ENCODE measurements around the gene C16orf86.
A peak's percentile ranks its signal among the peaks of the same experiment; 100 is the strongest.
"Not testable (repeated sequence)": the region's sequence is repeated elsewhere in the genome, so short reads cannot be mapped to it uniquely, and the experiment has no call there.

The C16orf86 gene

GRCh38 chr16:67672739-67673662 is 6.4 kb downstream of the C16orf86 start:
- H3K27ac Mint-ChIP-seq: no peak overlapping the region

GRCh38 chr16:67673712-67674580 is 7.3 kb downstream of the C16orf86 start:
- H3K27ac Mint-ChIP-seq: no peak overlapping the region

More at GRCh38 chr16:67672739-67673662, 6.4 kb downstream of the C16orf86 start:
- no peaks in the 10 kb centered on the region for H3K27me3 Mint-ChIP-seq
- H3K9me3 Mint-ChIP-seq: no peaks in the 10 kb centered on the region
- H3K36me3 Mint-ChIP-seq: no peaks in the 10 kb centered on the region
- no peak overlapping the region for H3K4me3 Mint-ChIP-seq
- peaks cover under 1% of the 10 kb centered on the region for H3K4me1 Mint-ChIP-seq

GRCh38 chr16:67674851-67675578 is 8.4 kb downstream of the C16orf86 start:
- H3K27me3 Mint-ChIP-seq: no peaks in the 10 kb centered on the region
- H3K4me1 Mint-ChIP-seq: no peaks in the 10 kb centered on the region
- H3K9me3 Mint-ChIP-seq: no peaks in the 10 kb centered on the region
- H3K36me3 Mint-ChIP-seq: no peaks in the 10 kb centered on the region
- peak overlapping the region; percentile 55 for H3K27ac Mint-ChIP-seq
- no peak overlapping the region for H3K4me3 Mint-ChIP-seq

More at GRCh38 chr16:67673712-67674580, 7.3 kb downstream of the C16orf86 start:
- Mint-ChIP-seq H3K4me1 (no peaks in the 10 kb centered on the region), H3K36me3 (no peaks in the 10 kb centered on the region), H3K27me3 (no peaks in the 10 kb centered on the region), H3K9me3 (no peaks in the 10 kb centered on the region), H3K4me3 (no peak overlapping the region)

- no peaks in the 10 kb centered on the region for H3K9me3 Mint-ChIP-seq
- H3K36me3 Mint-ChIP-seq: no peaks in the 10 kb centered on the region
- no peak overlapping the region for H3K27ac Mint-ChIP-seq
- H3K27me3 Mint-ChIP-seq: no peaks in the 10 kb centered on the region
- no peaks in the 10 kb centered on the region for H3K4me1 Mint-ChIP-seq
- no peak overlapping the region for H3K4me3 Mint-ChIP-seq
Measured at GRCh38 chr16:67675579-67675935, 8.9 kb downstream of the C16orf86 start.

GRCh38 chr16:67675999-67676398 is 9.4 kb downstream of the C16orf86 start:
- H3K4me3 Mint-ChIP-seq: no peak overlapping the region
- no peaks in the 10 kb centered on the region for H3K9me3 Mint-ChIP-seq
- no peaks in the 10 kb centered on the region for H3K36me3 Mint-ChIP-seq
- H3K27me3 Mint-ChIP-seq: no peaks in the 10 kb centered on the region
- H3K4me1 Mint-ChIP-seq: no peaks in the 10 kb centered on the region
- H3K27ac Mint-ChIP-seq: no peak overlapping the region

GRCh38 chr16:67676516-67676915 is 9.9 kb downstream of the C16orf86 start:
- H3K9me3 Mint-ChIP-seq: no peaks in the 10 kb centered on the region
- H3K4me3 Mint-ChIP-seq: no peak overlapping the region
- no peaks in the 10 kb centered on the region for H3K27me3 Mint-ChIP-seq
- no peak overlapping the region for H3K27ac Mint-ChIP-seq
- H3K4me1 Mint-ChIP-seq: no peaks in the 10 kb centered on the region
- no peaks in the 10 kb centered on the region for H3K36me3 Mint-ChIP-seq

- Mint-ChIP-seq H3K4me3 (no peak overlapping the region), H3K9me3 (no peaks in the 10 kb centered on the region), H3K36me3 (no peaks in the 10 kb centered on the region), H3K27ac (no peak overlapping the region), H3K4me1 (no peaks in the 10 kb centered on the region), H3K27me3 (no peaks in the 10 kb centered on the region)
Measured at GRCh38 chr16:67676939-67677338, 10.3 kb downstream of the C16orf86 start.

GRCh38 chr16:67677712-67678111 is 11.1 kb downstream of the C16orf86 start:
- Mint-ChIP-seq H3K27me3 (no peaks in the 10 kb centered on the region), H3K27ac (no peak overlapping the region), H3K4me1 (no peaks in the 10 kb centered on the region), H3K4me3 (no peak overlapping the region), H3K36me3 (no peaks in the 10 kb centered on the region), H3K9me3 (no peaks in the 10 kb centered on the region)

GRCh38 chr16:67678354-67679023 is 11.9 kb downstream of the C16orf86 start:
- H3K27ac Mint-ChIP-seq: no peak overlapping the region
- no peaks in the 10 kb centered on the region for H3K27me3 Mint-ChIP-seq
- H3K4me3 Mint-ChIP-seq: no peak overlapping the region
- no peaks in the 10 kb centered on the region for H3K4me1 Mint-ChIP-seq
- H3K36me3 Mint-ChIP-seq: no peaks in the 10 kb centered on the region
- H3K9me3 Mint-ChIP-seq: no peaks in the 10 kb centered on the region

- Mint-ChIP-seq H3K4me1 (peaks cover 5% of the 10 kb centered on the region), H3K36me3 (no peaks in the 10 kb centered on the region), H3K27me3 (no peaks in the 10 kb centered on the region), H3K4me3 (no peak overlapping the region), H3K27ac (no peak overlapping the region), H3K9me3 (no peaks in the 10 kb centered on the region)
Measured at GRCh38 chr16:67679935-67680897, 13.6 kb downstream of the C16orf86 start.

GRCh38 chr16:67683767-67684166 is 17.2 kb downstream of the C16orf86 start:
- peaks cover 16% of the 10 kb centered on the region for H3K4me1 Mint-ChIP-seq
- no peaks in the 10 kb centered on the region for H3K9me3 Mint-ChIP-seq
- H3K36me3 Mint-ChIP-seq: peaks cover 2% of the 10 kb centered on the region
- no peaks in the 10 kb centered on the region for H3K27me3 Mint-ChIP-seq
- H3K4me3 Mint-ChIP-seq: no peak overlapping the region
- no peak overlapping the region for H3K27ac Mint-ChIP-seq

- Mint-ChIP-seq H3K36me3 (peaks cover 4% of the 10 kb centered on the region), H3K27ac (no peak overlapping the region), H3K27me3 (no peaks in the 10 kb centered on the region), H3K4me1 (peaks cover 16% of the 10 kb centered on the region), H3K9me3 (no peaks in the 10 kb centered on the region), H3K4me3 (peak overlapping the region; percentile 33)
Measured at GRCh38 chr16:67685388-67686112, 18.9 kb downstream of the C16orf86 start.

GRCh38 chr16:67693517-67694285 is 27.1 kb downstream of the C16orf86 start:
- not testable (repeated sequence) for H3K9me3 Mint-ChIP-seq, H3K36me3 Mint-ChIP-seq, H3K4me3 Mint-ChIP-seq, H3K27me3 Mint-ChIP-seq, H3K27ac Mint-ChIP-seq
- peaks cover 12% of the 10 kb centered on the region for H3K4me1 Mint-ChIP-seq
